OCI-LY1 (cell line): ENCODE results near the gene PAM16.

Experiments
- EZH2 ChIP-seq: fragments of 200-600 bp; sonication (generic), shearing (Covaris generic); IDR thresholded peaks from 2 replicates; pipeline ENCODE4 v1.8.0; 2017; ENCODE audit warnings: borderline replicate concordance, mixed run types, mild to moderate bottlenecking, antibody characterized with exemption, low read length, moderate library complexity, mixed read lengths
- TF ChIP-seq, protein P1 (sequence below): fragments of 200-600 bp; sonication (generic), shearing (Covaris generic); IDR thresholded peaks from 2 replicates; pipeline ENCODE4 v1.5.1; 2017; ENCODE audit warnings: mild to moderate bottlenecking, antibody characterized with exemption, low read length, moderate library complexity, mixed read lengths

DNA sequence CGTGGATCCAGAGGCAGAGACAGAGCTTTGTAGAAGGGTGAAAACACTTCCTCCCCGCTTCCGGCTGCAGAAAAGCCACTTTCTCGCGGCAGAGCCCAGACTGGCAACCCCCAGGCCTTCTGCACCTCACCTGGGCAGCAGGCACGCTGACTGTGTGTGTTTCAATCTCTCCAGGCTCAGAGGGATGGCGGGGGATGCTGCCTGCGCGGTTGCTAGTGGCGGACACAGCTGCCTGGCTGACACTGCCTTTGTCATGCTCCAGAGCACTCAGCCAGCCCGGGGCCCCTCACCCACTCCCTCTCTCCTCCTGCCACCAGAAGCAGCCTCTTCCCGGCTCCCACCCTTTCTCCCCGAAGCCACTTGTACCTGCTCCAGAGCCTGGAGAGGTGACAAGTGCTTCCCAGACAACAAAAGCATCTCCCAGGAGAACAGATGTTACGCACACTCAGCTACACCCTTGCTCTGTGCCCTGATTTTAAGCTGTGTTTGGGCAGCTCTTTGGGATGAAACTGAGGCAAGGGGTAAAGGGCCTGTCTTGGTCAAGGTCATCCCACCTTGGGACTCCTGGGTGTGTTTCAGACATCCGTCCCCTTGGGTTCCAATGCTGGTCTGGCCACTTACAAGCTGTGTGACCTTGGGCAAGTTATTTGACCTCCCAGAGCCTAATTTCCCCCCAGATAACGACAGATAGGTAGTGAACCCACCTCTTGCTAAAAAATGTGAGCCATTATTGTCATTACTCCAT lies 44.5 kb downstream of the PAM16 start:
- TF ChIP-seq, protein P1, sequence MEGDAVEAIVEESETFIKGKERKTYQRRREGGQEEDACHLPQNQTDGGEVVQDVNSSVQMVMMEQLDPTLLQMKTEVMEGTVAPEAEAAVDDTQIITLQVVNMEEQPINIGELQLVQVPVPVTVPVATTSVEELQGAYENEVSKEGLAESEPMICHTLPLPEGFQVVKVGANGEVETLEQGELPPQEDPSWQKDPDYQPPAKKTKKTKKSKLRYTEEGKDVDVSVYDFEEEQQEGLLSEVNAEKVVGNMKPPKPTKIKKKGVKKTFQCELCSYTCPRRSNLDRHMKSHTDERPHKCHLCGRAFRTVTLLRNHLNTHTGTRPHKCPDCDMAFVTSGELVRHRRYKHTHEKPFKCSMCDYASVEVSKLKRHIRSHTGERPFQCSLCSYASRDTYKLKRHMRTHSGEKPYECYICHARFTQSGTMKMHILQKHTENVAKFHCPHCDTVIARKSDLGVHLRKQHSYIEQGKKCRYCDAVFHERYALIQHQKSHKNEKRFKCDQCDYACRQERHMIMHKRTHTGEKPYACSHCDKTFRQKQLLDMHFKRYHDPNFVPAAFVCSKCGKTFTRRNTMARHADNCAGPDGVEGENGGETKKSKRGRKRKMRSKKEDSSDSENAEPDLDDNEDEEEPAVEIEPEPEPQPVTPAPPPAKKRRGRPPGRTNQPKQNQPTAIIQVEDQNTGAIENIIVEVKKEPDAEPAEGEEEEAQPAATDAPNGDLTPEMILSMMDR, result no peak
- TF ChIP-seq EZH2, result no peak
